ENCODE results near the gene NT5DC3.
"Not testable (repeated sequence)": the region's sequence is repeated elsewhere in the genome, so short reads cannot be mapped to it uniquely, and the experiment has no call there.

The NT5DC3 gene

DNA sequence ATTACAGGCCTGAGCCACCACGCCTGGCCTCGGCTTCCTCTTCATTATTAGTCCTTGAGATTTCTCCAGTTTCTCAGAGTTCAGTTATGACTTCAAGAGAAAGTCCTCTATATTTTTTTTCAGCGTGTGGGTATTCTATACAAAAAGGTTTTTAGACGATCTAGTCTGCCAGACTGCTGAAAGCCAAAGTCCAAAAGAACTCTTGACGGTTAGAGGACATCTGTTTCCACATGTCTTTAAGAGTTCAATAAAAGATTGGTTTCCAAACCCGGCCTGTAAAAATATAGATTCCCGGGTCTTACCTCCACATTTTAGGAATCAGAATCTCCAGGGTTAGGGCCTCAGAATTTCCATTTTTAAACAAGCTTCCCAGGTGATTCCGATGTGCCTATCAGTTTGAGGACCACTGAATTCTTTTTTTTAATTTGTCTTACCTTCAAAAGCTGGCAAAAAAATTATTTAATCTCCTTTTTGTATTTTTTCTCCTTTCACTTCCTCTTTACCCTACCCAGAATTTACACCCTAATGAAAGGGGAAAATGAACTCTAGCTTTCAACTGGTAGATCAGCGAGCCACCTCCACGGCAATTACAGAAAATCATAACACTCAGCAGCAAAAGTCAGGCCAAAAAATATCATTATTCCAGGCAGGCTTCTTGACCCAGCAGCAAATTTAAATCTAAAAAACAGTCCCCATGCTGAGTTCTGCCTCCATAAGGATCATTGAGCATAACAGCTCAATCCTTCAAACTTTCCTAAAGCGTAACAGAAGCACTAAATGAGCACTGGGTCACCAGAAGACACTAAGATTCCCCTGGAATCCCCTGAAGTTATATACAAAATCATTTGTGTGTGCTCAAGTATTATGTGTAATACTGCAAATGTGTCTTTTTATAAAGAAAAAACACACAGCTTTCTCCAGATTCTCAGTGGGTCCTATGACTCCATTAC lies 8.7 kb downstream of the NT5DC3 start:
- no peak for DNase-seq

DNA sequence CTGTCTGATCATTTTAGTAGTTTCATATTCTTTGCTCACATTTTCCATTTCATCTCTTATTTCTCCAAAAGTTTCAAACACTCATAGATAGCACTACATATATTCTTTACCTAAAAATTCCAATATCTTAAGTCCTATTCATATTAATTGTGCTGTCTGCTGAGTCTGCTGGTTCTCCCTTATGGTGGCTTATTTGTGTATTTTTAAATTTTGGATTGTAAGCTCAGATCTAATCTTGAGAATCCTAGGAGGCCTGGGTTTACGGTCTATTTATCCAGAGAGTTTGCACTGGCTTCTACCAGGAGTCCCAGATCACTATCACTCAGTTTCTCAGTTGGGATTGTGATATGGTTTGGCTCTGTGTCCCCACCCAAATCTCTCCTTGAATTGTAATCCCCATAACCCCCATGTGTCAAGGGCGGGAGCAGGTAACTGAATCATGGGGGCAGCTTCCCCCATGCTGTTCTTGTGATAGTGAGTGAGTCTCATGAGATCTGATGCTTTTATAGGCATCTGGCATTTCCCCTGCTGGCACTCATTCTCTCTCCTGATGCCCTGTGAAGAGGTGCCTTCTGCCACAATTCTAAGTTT lies 10.2 kb downstream of the NT5DC3 start:
- DNase-seq = no peak

DNA sequence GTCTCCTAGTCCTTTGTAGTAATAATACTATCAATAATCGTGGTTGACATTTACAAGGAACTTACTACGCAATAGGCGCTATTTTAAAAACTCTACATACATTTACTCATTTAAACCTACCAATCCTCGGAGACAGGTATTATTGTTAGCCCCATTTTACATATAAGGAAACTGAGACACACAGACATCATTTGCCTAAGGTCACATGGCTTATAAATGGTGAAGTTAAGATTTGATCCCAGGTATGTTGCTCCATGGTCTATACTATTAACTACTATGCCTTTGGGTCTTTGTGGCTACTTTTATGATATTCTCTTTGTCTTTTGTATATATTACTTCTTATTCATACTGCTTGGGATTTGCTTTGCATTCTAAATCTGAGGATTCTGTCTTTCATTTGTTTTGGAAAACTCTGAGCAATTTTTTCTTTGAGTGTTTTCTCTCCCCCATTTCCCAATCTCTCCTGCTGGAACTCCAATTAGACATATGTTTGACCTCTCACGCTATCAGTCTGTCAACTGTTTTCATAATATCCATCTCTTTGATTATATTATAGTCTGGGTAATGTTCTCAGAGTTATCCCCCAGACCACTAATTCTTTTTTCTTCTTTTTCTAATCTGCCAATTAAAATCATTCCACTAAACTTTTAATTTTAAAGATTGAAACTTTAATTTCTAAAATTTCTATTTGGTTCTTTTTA lies 10.9 kb downstream of the NT5DC3 start:
- no peak for DNase-seq

- DNase-seq = no peak
These were observed 11.9 kb downstream of the NT5DC3 start for GRCh38 chr12:103829092-103829491.

GRCh38 chr12:103827911-103828391 lies 13.1 kb downstream of the NT5DC3 start:
- no peak for DNase-seq

- no peak for DNase-seq
These were observed 16.2 kb downstream of the NT5DC3 start for GRCh38 chr12:103824845-103825244.

GRCh38 chr12:103824290-103824689 lies 16.7 kb downstream of the NT5DC3 start:
- no peak for DNase-seq

DNA sequence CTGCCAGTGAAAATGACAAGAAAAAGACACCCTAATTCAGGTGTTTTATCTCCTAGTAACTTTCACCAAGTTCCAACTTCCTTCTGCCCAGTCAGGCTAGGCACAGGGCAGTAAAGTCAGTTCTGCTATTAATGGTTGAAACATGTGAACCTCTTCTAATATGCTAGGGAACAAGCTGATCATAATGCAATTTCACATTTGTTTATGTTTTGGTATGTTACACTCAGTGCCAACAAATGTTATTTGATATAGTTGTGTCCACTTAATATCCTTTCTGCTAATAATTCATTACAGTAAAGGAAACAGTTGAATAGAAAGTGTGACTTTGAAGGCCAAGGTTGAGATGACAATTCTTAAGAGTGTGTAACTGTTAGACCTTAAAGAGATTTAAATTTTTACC lies 17.2 kb downstream of the NT5DC3 start:
- DNase-seq = no peak

GRCh38 chr12:103821773-103822172 lies 19.3 kb downstream of the NT5DC3 start:
- DNase-seq = no peak

- DNase-seq = no peak
These were observed 20.0 kb downstream of the NT5DC3 start for GRCh38 chr12:103820881-103821489.

- no peak for DNase-seq
These were observed 20.7 kb downstream of the NT5DC3 start for GRCh38 chr12:103820361-103820760.

GRCh38 chr12:103819892-103820291 lies 21.1 kb downstream of the NT5DC3 start:
- no peak for DNase-seq

- DNase-seq = no peak
These were observed 21.7 kb downstream of the NT5DC3 start for GRCh38 chr12:103819312-103819711.

DNA sequence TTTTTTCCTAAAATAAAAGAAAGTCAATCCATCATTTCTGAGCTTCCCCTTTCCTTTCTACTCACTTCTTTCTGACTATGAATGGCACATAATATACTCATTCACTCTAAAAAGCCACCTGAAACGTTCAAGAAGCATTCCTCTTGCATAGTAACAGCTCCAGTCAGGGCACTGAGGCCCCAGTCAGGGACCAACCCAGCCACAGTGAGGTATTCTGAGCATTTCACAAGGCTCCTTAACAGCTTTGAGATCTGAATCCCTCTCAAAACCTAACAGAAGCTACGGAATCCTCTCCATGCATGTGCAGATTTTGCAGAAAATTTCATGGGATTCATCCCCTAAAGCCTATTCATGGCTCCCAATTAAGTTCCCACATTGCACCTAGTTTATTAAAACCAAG lies 23.2 kb downstream of the NT5DC3 start:
- no peak for DNase-seq

DNA sequence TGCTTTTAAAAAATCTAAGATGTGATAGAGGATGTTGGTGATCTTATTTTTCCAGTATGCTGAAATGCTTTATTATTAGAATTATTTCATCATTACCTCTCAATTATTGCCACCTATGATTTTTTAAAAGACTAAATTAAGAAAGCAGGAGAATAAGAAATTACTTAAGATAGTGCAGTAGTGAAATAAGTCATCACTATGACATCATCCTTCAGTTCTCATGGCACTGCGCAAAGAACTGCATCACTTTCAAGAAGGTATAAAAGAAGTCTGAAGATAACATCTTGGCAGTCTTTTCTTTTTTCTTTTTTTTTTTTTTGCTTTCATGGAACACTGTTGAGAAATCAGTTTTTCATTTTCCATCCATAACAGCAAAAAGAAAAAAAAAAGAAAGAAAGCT lies 24.4 kb downstream of the NT5DC3 start:
- no peak for DNase-seq

GRCh38 chr12:103814436-103814835 lies 26.6 kb downstream of the NT5DC3 start:
- no peak for DNase-seq

- no peak for DNase-seq
These were observed 27.1 kb downstream of the NT5DC3 start for GRCh38 chr12:103813949-103814348.

DNA sequence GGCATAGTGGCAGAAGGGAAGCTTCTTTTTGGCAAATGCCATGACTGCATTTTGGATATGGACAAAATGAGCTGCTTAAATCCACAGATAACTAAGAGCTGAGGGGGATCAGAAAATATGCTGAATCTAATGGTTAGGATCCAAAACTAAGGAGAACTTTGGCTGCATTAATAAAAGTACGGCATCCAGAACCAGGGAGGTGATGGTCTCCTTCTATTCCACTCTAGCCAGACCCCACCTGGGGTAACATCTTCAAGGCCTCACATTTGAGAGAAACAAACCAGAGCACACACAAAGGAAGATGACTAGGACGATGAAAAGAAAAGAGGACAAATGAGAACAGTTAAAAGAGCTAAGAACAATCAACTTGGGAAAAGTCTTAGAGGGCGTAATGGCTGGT lies 27.6 kb downstream of the NT5DC3 start:
- DNase-seq = no peak

GRCh38 chr12:103812789-103813188 lies 28.2 kb downstream of the NT5DC3 start:
- no peak for DNase-seq

- DNase-seq = no peak
These were observed 29.2 kb downstream of the NT5DC3 start for GRCh38 chr12:103811791-103812190.

DNA sequence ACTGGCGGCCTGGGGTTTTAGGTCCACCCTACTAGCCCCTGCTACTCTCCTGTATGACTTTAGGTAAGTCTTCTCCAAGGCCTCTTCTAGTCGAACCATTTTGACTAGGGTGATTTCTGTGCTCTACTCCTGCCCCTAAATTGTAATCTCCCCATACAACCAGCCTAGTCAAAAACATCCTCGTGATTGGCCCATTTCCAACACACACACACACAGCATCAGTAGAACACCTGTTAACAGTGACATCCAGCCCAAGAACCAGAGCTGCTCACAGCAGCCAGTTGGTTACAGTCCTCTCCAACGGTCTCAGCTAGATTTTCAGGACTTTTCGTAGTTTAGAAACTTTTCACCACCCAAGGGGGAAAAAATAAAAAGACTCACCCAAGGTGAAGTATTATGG lies 30.9 kb downstream of the NT5DC3 start:
- no peak for DNase-seq

GRCh38 chr12:103809639-103810038 lies 31.4 kb downstream of the NT5DC3 start:
- DNase-seq = not testable (repeated sequence)

- DNase-seq = no peak
These were observed 31.9 kb downstream of the NT5DC3 start for GRCh38 chr12:103809154-103809553.

Measured in effector CD8-positive, alpha-beta T cell (primary cell).